GM12874 (cell line): ENCODE measurements around the gene ARHGAP1.

Source experiments
- CTCF ChIP-seq: IDR thresholded peaks from 2 replicates; pipeline ENCODE4 v1.5.1; 2011; ENCODE audit warnings: low read depth, mild to moderate bottlenecking, control low read depth, low read length, moderate library complexity; ENCODE audit not compliant: insufficient read depth

Gene ARHGAP1

GRCh38 chr11:46721286-46721685 is 20.9 kb upstream of the ARHGAP1 start:
- TF ChIP-seq CTCF: no peak

GRCh38 chr11:46719543-46720218 is 19.3 kb upstream of the ARHGAP1 start:
- no peak for TF ChIP-seq CTCF

- no peak for TF ChIP-seq CTCF
Observed at GRCh38 chr11:46719048-46719542, 18.7 kb upstream of the ARHGAP1 start, which contains the start of gene F2. F2 (plus strand) TSS chr11:46719213; CDS start chr11:46719236, 23 bp downstream.

- TF ChIP-seq CTCF: no peak
Observed at GRCh38 chr11:46718155-46719019, 18.0 kb upstream of the ARHGAP1 start.

- TF ChIP-seq CTCF: no peak
Observed at GRCh38 chr11:46712874-46713576, 12.6 kb upstream of the ARHGAP1 start.

GRCh38 chr11:46711303-46711702 is 10.9 kb upstream of the ARHGAP1 start:
- no peak for TF ChIP-seq CTCF

- no peak for TF ChIP-seq CTCF
Observed at GRCh38 chr11:46710821-46711269, 10.4 kb upstream of the ARHGAP1 start.
